GM06990 (cell line): Measurements from ENCODE around the gene IER3.
A peak's percentile ranks its signal among the peaks of the same experiment; 100 is the strongest.
"Not testable (repeated sequence)": the region's sequence is repeated elsewhere in the genome, so short reads cannot be mapped to it uniquely, and the experiment has no call there.

Experiments
- DNase-seq: peaks from one replicate; pipeline ENCODE4 v3.0.0-alpha.2; 2011; ENCODE audit not compliant: insufficient read length; ENCODE audit errors: extremely low read depth
- H3K27me3 ChIP-seq: replicated peaks from 2 replicates; pipeline ENCODE4 v1.6.0; 2011; ENCODE audit warnings: low read length; ENCODE audit not compliant: control insufficient read depth, insufficient read depth
- H3K36me3 ChIP-seq: 2 replicates; pipeline ENCODE4 v1.5.1; 2011; ENCODE audit warnings: low read length; ENCODE audit not compliant: control insufficient read depth, insufficient read depth
- H3K4me3 ChIP-seq: replicated peaks from 2 replicates; pipeline ENCODE4 v1.5.1; 2011; ENCODE audit warnings: low read depth, mild to moderate bottlenecking, control low read depth, low read length
- CTCF ChIP-seq: IDR thresholded peaks from 2 replicates; pipeline ENCODE4 v1.5.1; 2011; ENCODE audit warnings: low read length, control low read depth, mild to moderate bottlenecking, inconsistent platforms; ENCODE audit not compliant: insufficient read depth, poor library complexity, severe bottlenecking

IER3 gene

DNA sequence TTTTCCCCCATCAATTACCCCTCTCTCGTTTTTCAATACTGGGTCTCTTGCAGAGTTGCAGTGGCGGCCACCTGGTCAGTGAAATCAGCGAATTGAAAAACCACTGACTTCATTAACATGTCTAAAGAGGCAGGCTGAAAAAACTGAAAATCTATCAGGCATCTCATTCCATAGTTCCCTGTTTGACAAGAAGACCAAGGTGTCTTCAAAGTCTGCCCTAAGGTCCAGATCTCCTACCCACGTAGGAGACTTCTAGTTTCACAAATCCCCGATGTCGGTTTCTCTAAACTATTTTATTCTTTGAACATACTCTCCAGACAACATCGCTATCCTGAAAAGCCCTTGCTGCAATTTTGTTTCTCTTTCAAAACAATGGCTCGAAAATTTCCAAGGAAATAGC, 25.0 kb downstream of the IER3 start:
- no peak for DNase-seq
- TF ChIP-seq CTCF: no peak

GRCh38 chr6:30717845-30718720, 26.3 kb downstream of the IER3 start:
- H3K27me3 ChIP-seq, DNase-seq: not testable (repeated sequence)
- H3K36me3 ChIP-seq: peaks cover 14% of the 10 kb centered on the region
- peak overlapping the region; percentile 72 for H3K4me3 ChIP-seq

More for the DNA sequence above, 25.0 kb downstream of the IER3 start:
- Histone ChIP-seq H3K27me3 (no peaks in the 10 kb centered on the region), H3K4me3 (peak overlapping the region; percentile 98), H3K36me3 (peaks cover 20% of the 10 kb centered on the region)

GRCh38 chr6:30717129-30717844, 27.1 kb downstream of the IER3 start, which contains the start of gene MDC1:
Gene MDC1, minus strand, starts transcription at chr6:30717281. Its CDS starts 2,106 bp downstream, at chr6:30715175.
- Histone ChIP-seq H3K4me3 (peak within 1 kb of the TSS; percentile 72), H3K27me3 (no peaks in the 10 kb centered on the region), H3K36me3 (peaks cover 14% of the 10 kb centered on the region)
- no peak for TF ChIP-seq CTCF
- DNase-seq: peak; percentile 99

GRCh38 chr6:30716879-30717128, 27.5 kb downstream of the IER3 start:
- TF ChIP-seq CTCF: no peak
- Histone ChIP-seq H3K36me3 (peaks cover 15% of the 10 kb centered on the region), H3K4me3 (peak overlapping the region; percentile 68), H3K27me3 (no peaks in the 10 kb centered on the region)
- no peak for DNase-seq

- DNase-seq: no peak
- H3K36me3 ChIP-seq: peaks cover 17% of the 10 kb centered on the region
- no peak overlapping the region for H3K4me3 ChIP-seq
- no peaks in the 10 kb centered on the region for H3K27me3 ChIP-seq
- TF ChIP-seq CTCF: no peak
Measured at GRCh38 chr6:30714263-30714662, 30.1 kb downstream of the IER3 start.

DNA sequence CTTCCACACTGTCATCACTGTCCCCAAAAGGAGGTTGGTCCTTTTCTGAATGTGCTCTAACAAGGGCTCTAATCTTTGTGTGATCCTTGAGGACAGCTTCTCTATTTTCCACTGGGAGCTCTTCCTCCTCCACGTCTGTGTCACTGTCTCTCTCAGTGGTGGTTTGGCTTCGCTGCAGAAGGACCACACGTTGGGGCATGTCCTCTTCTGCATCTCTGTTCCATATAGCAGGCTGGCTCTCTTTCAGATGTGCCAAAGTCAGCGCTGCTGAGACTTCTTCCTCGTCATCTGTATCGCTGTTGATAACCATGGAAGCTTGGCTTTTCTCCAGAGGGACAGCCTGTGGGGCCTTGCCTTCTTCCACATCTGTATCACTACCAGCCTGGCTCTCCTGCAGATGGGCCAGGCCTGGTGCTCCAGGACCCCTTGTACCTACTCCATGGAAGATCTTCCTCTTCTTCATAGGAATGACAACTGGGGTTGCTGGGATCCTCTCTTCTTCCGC, 31.9 kb downstream of the IER3 start:
- peaks cover 17% of the 10 kb centered on the region for H3K36me3 ChIP-seq
- DNase-seq: no peak
- no peak for TF ChIP-seq CTCF
- no peak overlapping the region for H3K4me3 ChIP-seq
- H3K27me3 ChIP-seq: no peaks in the 10 kb centered on the region
